Astrocyte (in vitro differentiated cells and primary cell): Measurements from ENCODE around the gene KIF18B.

ENCODE experiments used
- EZH2 ChIP-seq: IDR thresholded peaks from 2 replicates; pipeline ENCODE4 v1.6.1; 2012; ENCODE audit warnings: mild to moderate bottlenecking, low read length, inconsistent platforms; ENCODE audit not compliant: insufficient read depth
- TF ChIP-seq, protein P1 (sequence below): IDR thresholded peaks from 2 replicates; pipeline ENCODE4 v1.5.1; 2011; ENCODE audit warnings: low read depth, mild to moderate bottlenecking, inconsistent platforms, low read length, moderate library complexity; ENCODE audit not compliant: insufficient read depth

- no peak for TF ChIP-seq EZH2
- TF ChIP-seq, protein P1, sequence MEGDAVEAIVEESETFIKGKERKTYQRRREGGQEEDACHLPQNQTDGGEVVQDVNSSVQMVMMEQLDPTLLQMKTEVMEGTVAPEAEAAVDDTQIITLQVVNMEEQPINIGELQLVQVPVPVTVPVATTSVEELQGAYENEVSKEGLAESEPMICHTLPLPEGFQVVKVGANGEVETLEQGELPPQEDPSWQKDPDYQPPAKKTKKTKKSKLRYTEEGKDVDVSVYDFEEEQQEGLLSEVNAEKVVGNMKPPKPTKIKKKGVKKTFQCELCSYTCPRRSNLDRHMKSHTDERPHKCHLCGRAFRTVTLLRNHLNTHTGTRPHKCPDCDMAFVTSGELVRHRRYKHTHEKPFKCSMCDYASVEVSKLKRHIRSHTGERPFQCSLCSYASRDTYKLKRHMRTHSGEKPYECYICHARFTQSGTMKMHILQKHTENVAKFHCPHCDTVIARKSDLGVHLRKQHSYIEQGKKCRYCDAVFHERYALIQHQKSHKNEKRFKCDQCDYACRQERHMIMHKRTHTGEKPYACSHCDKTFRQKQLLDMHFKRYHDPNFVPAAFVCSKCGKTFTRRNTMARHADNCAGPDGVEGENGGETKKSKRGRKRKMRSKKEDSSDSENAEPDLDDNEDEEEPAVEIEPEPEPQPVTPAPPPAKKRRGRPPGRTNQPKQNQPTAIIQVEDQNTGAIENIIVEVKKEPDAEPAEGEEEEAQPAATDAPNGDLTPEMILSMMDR = no peak
Measured at GRCh38 chr17:44990994-44991393, 43.4 kb upstream of the KIF18B start.
